ENCODE measurements around the gene YIPF3.

YIPF3 gene

GRCh38 chr6:43497689-43498088, 19.0 kb downstream of the YIPF3 start:
- POLR2A ChIA-PET = interaction anchor here (0.9 kb wide), 1 partner anchor 20 kb away, joined by 3 read pairs; no protein-coding TSS in a partner anchor
- no peak for TF ChIP-seq SUZ12 (IDR thresholded peaks at IDR 0.05)
- TF ChIP-seq ARNT (IDR thresholded peaks at IDR 0.05) = no peak
- no peak for TF ChIP-seq SP1 (IDR thresholded peaks at IDR 0.05)
- no peak for TF ChIP-seq NFRKB (IDR thresholded peaks at IDR 0.05)
- no peak for TF ChIP-seq FOXM1 (IDR thresholded peaks at IDR 0.05; ENCODE audit: borderline replicate concordance)
- TF ChIP-seq CTBP1 (IDR thresholded peaks at IDR 0.05; ENCODE audit: borderline replicate concordance) = no peak
- TF ChIP-seq ZNF384 (IDR thresholded peaks at IDR 0.05) = no peak
- no peak for TF ChIP-seq HDGF (IDR thresholded peaks at IDR 0.05; ENCODE audit: borderline replicate concordance)
- TF ChIP-seq BHLHE40 (IDR thresholded peaks at IDR 0.05; ENCODE audit: borderline replicate concordance) = no peak
- no peak for TF ChIP-seq TARDBP (IDR thresholded peaks at IDR 0.05)
- no peak for TF ChIP-seq FOXK2 (IDR thresholded peaks at IDR 0.05)
- CTCF ChIA-PET = interaction anchor here (0.6 to 3.5 kb wide), 2 partner anchors 9 to 703 kb away, joined by 3 to 17 read pairs; no protein-coding TSS in a partner anchor
- DNase-seq (ENCODE audit: extremely low spot score) = no peak

GRCh38 chr6:43497129-43497396, 19.7 kb downstream of the YIPF3 start:
- ChIA-PET CTCF (interaction anchor here (1.0 to 3.5 kb wide), 4 partner anchors 9 to 48 kb away, joined by 3 to 17 read pairs (median 7); partner anchors contain the start of gene DLK2), POLR2A (interaction anchor here (1.7 kb wide), 1 partner anchor 19 kb away, joined by 8 read pairs; the partner anchor contains the start of gene TJAP1)
- no peak for DNase-seq (ENCODE audit: extremely low spot score)
- no peak for TF ChIP-seq FOXA1 (IDR thresholded peaks at IDR 0.05)
- no peak for TF ChIP-seq LEF1 (IDR thresholded peaks at IDR 0.05; ENCODE audit: borderline replicate concordance)
- TF ChIP-seq BHLHE40 (IDR thresholded peaks at IDR 0.05; ENCODE audit: borderline replicate concordance) = no peak
- no peak for TF ChIP-seq NFRKB (IDR thresholded peaks at IDR 0.05)
- no peak for TF ChIP-seq SP1 (IDR thresholded peaks at IDR 0.05)
- no peak for TF ChIP-seq L3MBTL2 (conservative IDR thresholded peaks at IDR 0.05)
- TF ChIP-seq TARDBP (IDR thresholded peaks at IDR 0.05) = no peak
- TF ChIP-seq ZNF384 (IDR thresholded peaks at IDR 0.05) = no peak
- no peak for TF ChIP-seq PKNOX1 (IDR thresholded peaks at IDR 0.05)
- no peak for TF ChIP-seq FOXM1 (IDR thresholded peaks at IDR 0.05; ENCODE audit: borderline replicate concordance)
- no peak for TF ChIP-seq ARNT (IDR thresholded peaks at IDR 0.05)
- no peak for TF ChIP-seq CTBP1 (IDR thresholded peaks at IDR 0.05; ENCODE audit: borderline replicate concordance)
- no peak for TF ChIP-seq ELF4 (IDR thresholded peaks at IDR 0.05)
- TF ChIP-seq HDGF (IDR thresholded peaks at IDR 0.05; ENCODE audit: borderline replicate concordance) = no peak
- TF ChIP-seq SUZ12 (IDR thresholded peaks at IDR 0.05) = no peak
- TF ChIP-seq FOXK2 (IDR thresholded peaks at IDR 0.05) = no peak

- ChIA-PET CTCF (interaction anchor here (0.7 to 3.5 kb wide), 6 partner anchors 10 to 47 kb away, joined by 3 to 17 read pairs (median 4); partner anchors contain the start of gene DLK2), POLR2A (interaction anchor here (1.7 kb wide), 1 partner anchor 19 kb away, joined by 8 read pairs; the partner anchor contains the start of gene TJAP1)
- DNase-seq (ENCODE audit: extremely low spot score) = peak; percentile 58
- TF ChIP-seq ZNF384 (IDR thresholded peaks at IDR 0.05) (no peak), BHLHE40 (IDR thresholded peaks at IDR 0.05; ENCODE audit: borderline replicate concordance) (no peak), HDGF (IDR thresholded peaks at IDR 0.05; ENCODE audit: borderline replicate concordance) (no peak), SUZ12 (IDR thresholded peaks at IDR 0.05) (no peak), ELF4 (IDR thresholded peaks at IDR 0.05) (no peak)
Measured at GRCh38 chr6:43496370-43497128, 20.2 kb downstream of the YIPF3 start.

GRCh38 chr6:43495409-43495941, 21.3 kb downstream of the YIPF3 start:
- TF ChIP-seq BHLHE40 (IDR thresholded peaks at IDR 0.05; ENCODE audit: borderline replicate concordance) = no peak
- no peak for TF ChIP-seq HDGF (IDR thresholded peaks at IDR 0.05; ENCODE audit: borderline replicate concordance)
- no peak for TF ChIP-seq L3MBTL2 (conservative IDR thresholded peaks at IDR 0.05)
- no peak for TF ChIP-seq ARNT (IDR thresholded peaks at IDR 0.05)
- DNase-seq (ENCODE audit: extremely low spot score) = no peak
- ChIA-PET POLR2A (interaction anchor here (1.1 to 1.7 kb wide), 2 partner anchors 18 to 68 kb away, joined by 3 to 8 read pairs; partner anchors contain the start of genes ABCC10 and TJAP1), CTCF (interaction anchor here (1.0 to 3.5 kb wide), 4 partner anchors 9 to 134 kb away, joined by 3 to 17 read pairs (median 6); no protein-coding TSS in a partner anchor)

GRCh38 chr6:43494766-43495165, 22.0 kb downstream of the YIPF3 start:
- CTCF ChIA-PET = interaction anchor here (1.8 to 3.5 kb wide), 2 partner anchors 11 kb away, joined by 3 to 17 read pairs; no protein-coding TSS in a partner anchor
- no peak for TF ChIP-seq FOXM1 (IDR thresholded peaks at IDR 0.05; ENCODE audit: borderline replicate concordance)
- TF ChIP-seq HDGF (IDR thresholded peaks at IDR 0.05; ENCODE audit: borderline replicate concordance) = no peak
- TF ChIP-seq CTBP1 (IDR thresholded peaks at IDR 0.05; ENCODE audit: borderline replicate concordance) = no peak
- TF ChIP-seq BHLHE40 (IDR thresholded peaks at IDR 0.05; ENCODE audit: borderline replicate concordance) = no peak
- TF ChIP-seq ELF4 (IDR thresholded peaks at IDR 0.05) = no peak
- TF ChIP-seq ARNT (IDR thresholded peaks at IDR 0.05) = no peak
- TF ChIP-seq PKNOX1 (IDR thresholded peaks at IDR 0.05) = no peak
- TF ChIP-seq TARDBP (IDR thresholded peaks at IDR 0.05) = no peak
- TF ChIP-seq FOXA1 (IDR thresholded peaks at IDR 0.05) = no peak
- TF ChIP-seq SUZ12 (IDR thresholded peaks at IDR 0.05) = no peak
- TF ChIP-seq FOXK2 (IDR thresholded peaks at IDR 0.05) = no peak
- no peak for TF ChIP-seq L3MBTL2 (conservative IDR thresholded peaks at IDR 0.05)
- TF ChIP-seq NFRKB (IDR thresholded peaks at IDR 0.05) = no peak
- TF ChIP-seq LEF1 (IDR thresholded peaks at IDR 0.05; ENCODE audit: borderline replicate concordance) = no peak
- no peak for TF ChIP-seq SP1 (IDR thresholded peaks at IDR 0.05)
- TF ChIP-seq ZNF384 (IDR thresholded peaks at IDR 0.05) = no peak

GRCh38 chr6:43494321-43494720, 22.4 kb downstream of the YIPF3 start:
- DNase-seq (ENCODE audit: extremely low spot score) = no peak
- ChIA-PET POLR2A (interaction anchor here (1.1 to 2.7 kb wide), 3 partner anchors 10 to 67 kb away, joined by 3 to 8 read pairs (median 3); partner anchors contain the start of gene ABCC10), CTCF (interaction anchor here (1.8 to 3.5 kb wide), 2 partner anchors 10 to 12 kb away, joined by 3 to 17 read pairs; no protein-coding TSS in a partner anchor)
- no peak for TF ChIP-seq TARDBP (IDR thresholded peaks at IDR 0.05)
- no peak for TF ChIP-seq SUZ12 (IDR thresholded peaks at IDR 0.05)
- no peak for TF ChIP-seq BHLHE40 (IDR thresholded peaks at IDR 0.05; ENCODE audit: borderline replicate concordance)
- TF ChIP-seq SP1 (IDR thresholded peaks at IDR 0.05) = no peak
- TF ChIP-seq FOXK2 (IDR thresholded peaks at IDR 0.05) = no peak
- no peak for TF ChIP-seq PKNOX1 (IDR thresholded peaks at IDR 0.05)
- no peak for TF ChIP-seq FOXA1 (IDR thresholded peaks at IDR 0.05)

More at GRCh38 chr6:43494766-43495165, 22.0 kb downstream of the YIPF3 start:
- POLR2A ChIA-PET = interaction anchor here (1.1 kb wide), 1 partner anchor 68 kb away, joined by 3 read pairs; the partner anchor contains the start of gene ABCC10
- no peak for DNase-seq (ENCODE audit: extremely low spot score)
